Stimulated activated CD4-positive, alpha-beta T cell treated with anti-CD3 and anti-CD28 coated beads, Interleukin-4, amount 100 ng/mL, for 24 hours (primary cell): ENCODE measurements around the gene METTL25.
"Not testable (repeated sequence)": the region's sequence is repeated elsewhere in the genome, so short reads cannot be mapped to it uniquely, and the experiment has no call there.

ENCODE experiments used
- DNase-seq: peaks from one replicate; pipeline ENCODE4 v3.0.0-alpha.2; 2020

The METTL25 gene

GRCh38 chr12:82358200-82359114, at the start of gene METTL25, which contains the start of gene CCDC59:
METTL25 (plus strand) TSS chr12:82358529; CDS start chr12:82358566, 37 bp downstream.
CCDC59 (minus strand) TSS chr12:82358387; CDS start chr12:82358376, 11 bp downstream.
- peak; percentile 98 for DNase-seq

GRCh38 chr12:82314406-82314892, 43.9 kb upstream of the METTL25 start:
- no peak for DNase-seq

- no peak for DNase-seq
Observed at GRCh38 chr12:82319276-82319675, 39.1 kb upstream of the METTL25 start.

GRCh38 chr12:82325540-82326336, 32.6 kb upstream of the METTL25 start:
- no peak for DNase-seq

GRCh38 chr12:82326905-82327503, 31.3 kb upstream of the METTL25 start:
- DNase-seq = no peak

GRCh38 chr12:82327861-82328260, 30.5 kb upstream of the METTL25 start:
- DNase-seq = no peak

GRCh38 chr12:82329508-82329907, 28.8 kb upstream of the METTL25 start:
- DNase-seq = no peak

GRCh38 chr12:82350161-82350560, 8.2 kb upstream of the METTL25 start:
- DNase-seq = no peak

GRCh38 chr12:82351390-82351789, 6.9 kb upstream of the METTL25 start:
- DNase-seq = no peak

- DNase-seq = no peak
Observed at GRCh38 chr12:82357340-82357739, 989 bp upstream of the METTL25 start.

GRCh38 chr12:82357845-82358199, 507 bp upstream of the METTL25 start:
- no peak for DNase-seq

- no peak for DNase-seq
Observed at GRCh38 chr12:82359115-82359478, 768 bp downstream of the METTL25 start.

GRCh38 chr12:82360834-82361233, 2.5 kb downstream of the METTL25 start:
- not testable (repeated sequence) for DNase-seq

GRCh38 chr12:82361461-82361915, 3.2 kb downstream of the METTL25 start:
- no peak for DNase-seq

- no peak for DNase-seq
Observed at GRCh38 chr12:82363990-82364389, 5.7 kb downstream of the METTL25 start.

- no peak for DNase-seq
Observed at GRCh38 chr12:82366197-82366596, 7.9 kb downstream of the METTL25 start.

- no peak for DNase-seq
Observed at GRCh38 chr12:82375201-82375600, 16.9 kb downstream of the METTL25 start.

GRCh38 chr12:82378997-82379396, 20.7 kb downstream of the METTL25 start:
- no peak for DNase-seq

GRCh38 chr12:82383930-82384552, 25.7 kb downstream of the METTL25 start:
- DNase-seq = no peak

GRCh38 chr12:82398879-82399278, 40.5 kb downstream of the METTL25 start:
- DNase-seq = no peak

GRCh38 chr12:82400819-82401218, 42.5 kb downstream of the METTL25 start:
- no peak for DNase-seq

GRCh38 chr12:82406651-82407050, 48.3 kb downstream of the METTL25 start:
- no peak for DNase-seq

GRCh38 chr12:82407481-82407880, 49.2 kb downstream of the METTL25 start:
- no peak for DNase-seq
